Measurements from ENCODE around the gene CHPT1. TPM values are rescaled to one million over a fixed set of nuclear protein-coding genes. Genes with fewer than 3 reads are reported as not detected.

CHPT1 gene
- total and polyA plus RNA-seq, 2 of the 13 experiments (the other 11 are each of a cell fraction or from before 2014, with no cell fraction given) = 117 to 178 TPM

DNA sequence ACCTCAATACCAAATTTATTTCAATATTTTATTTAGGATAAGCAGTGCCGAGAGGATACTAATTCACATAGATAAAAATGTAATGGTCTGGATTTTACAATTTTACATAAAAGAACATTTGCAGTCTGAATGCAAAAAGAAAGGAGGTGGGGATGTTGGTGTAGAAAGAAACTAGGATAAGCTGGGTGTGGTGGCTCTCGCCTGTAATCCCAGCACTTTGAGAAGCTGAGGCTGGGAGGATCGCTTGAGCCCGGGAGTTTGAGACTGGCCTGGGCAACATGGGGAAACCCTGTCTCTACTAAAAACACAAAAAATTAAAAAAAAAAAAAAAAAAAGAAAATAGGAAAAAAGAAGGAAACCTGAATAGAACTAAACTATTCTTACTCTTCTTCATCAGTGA is 25.0 kb downstream of the CHPT1 start:
- Histone ChIP-seq H3K9me3 (ENCODE audit: low read length) (no peaks in the 10 kb centered on the region), H3K27me3 (ENCODE audit: control insufficient read depth in 1 of 2, insufficient read depth in 2 of 2, low read length in 2 of 2) (no peaks in the 10 kb centered on the region), H2AFZ (ENCODE audit: low read length) (no peak overlapping the region), H3K36me3 (replicated peaks in 1 of 2; ENCODE audit: control insufficient read depth in 1 of 2, insufficient read depth in 2 of 2, low read length in 2 of 2) (peaks cover 4 to 71% of the 10 kb centered on the region in 2 experiments), H3K4me2 (ENCODE audit: low read depth, low read length) (no peak overlapping the region), H3K27ac (ENCODE audit: extremely low read length, insufficient read depth, low read length) (no peak overlapping the region), H3K4me3 (replicated peaks in 1 of 3; ENCODE audit: insufficient read depth in 1 of 3, low read depth in 2 of 3, low read length in 3 of 3) (no peak overlapping the region), H3K9ac (ENCODE audit: insufficient read depth, low read depth, low read length) (no peak overlapping the region), H3K4me1 (ENCODE audit: insufficient read depth, low read length) (no peaks in the 10 kb centered on the region; the same call in 1 of the 2 replicates), H3K79me2 (ENCODE audit: insufficient read depth, low read length) (peaks cover 8% of the 10 kb centered on the region), H4K20me1 (ENCODE audit: insufficient read depth, low read length) (no peaks in the 10 kb centered on the region)
- intact Hi-C loops (cut with micrococcal nuclease; ENCODE audit: unreplicated experiment) = no loop called here
- over 99% methylated on average over 4 of the region's 4 CpGs for WGBS (ENCODE audit: low lambda C conversion rate)
- TF ChIP-seq, protein P1, sequence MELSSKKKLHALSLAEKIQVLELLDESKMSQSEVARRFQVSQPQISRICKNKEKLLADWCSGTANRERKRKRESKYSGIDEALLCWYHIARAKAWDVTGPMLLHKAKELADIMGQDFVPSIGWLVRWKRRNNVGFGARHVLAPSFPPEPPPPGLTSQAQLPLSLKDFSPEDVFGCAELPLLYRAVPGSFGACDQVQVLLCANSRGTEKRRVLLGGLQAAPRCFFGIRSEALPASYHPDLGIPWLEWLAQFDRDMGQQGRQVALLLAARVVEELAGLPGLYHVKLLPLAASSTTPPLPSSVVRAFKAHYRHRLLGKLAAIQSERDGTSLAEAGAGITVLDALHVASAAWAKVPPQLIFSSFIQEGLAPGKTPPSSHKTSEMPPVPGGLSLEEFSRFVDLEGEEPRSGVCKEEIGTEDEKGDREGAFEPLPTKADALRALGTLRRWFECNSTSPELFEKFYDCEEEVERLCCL (CRISPR knock-in tag; IDR thresholded peaks at IDR 0.05; ENCODE audit: borderline replicate concordance) = no peak
- TF ChIP-seq, protein P2, sequence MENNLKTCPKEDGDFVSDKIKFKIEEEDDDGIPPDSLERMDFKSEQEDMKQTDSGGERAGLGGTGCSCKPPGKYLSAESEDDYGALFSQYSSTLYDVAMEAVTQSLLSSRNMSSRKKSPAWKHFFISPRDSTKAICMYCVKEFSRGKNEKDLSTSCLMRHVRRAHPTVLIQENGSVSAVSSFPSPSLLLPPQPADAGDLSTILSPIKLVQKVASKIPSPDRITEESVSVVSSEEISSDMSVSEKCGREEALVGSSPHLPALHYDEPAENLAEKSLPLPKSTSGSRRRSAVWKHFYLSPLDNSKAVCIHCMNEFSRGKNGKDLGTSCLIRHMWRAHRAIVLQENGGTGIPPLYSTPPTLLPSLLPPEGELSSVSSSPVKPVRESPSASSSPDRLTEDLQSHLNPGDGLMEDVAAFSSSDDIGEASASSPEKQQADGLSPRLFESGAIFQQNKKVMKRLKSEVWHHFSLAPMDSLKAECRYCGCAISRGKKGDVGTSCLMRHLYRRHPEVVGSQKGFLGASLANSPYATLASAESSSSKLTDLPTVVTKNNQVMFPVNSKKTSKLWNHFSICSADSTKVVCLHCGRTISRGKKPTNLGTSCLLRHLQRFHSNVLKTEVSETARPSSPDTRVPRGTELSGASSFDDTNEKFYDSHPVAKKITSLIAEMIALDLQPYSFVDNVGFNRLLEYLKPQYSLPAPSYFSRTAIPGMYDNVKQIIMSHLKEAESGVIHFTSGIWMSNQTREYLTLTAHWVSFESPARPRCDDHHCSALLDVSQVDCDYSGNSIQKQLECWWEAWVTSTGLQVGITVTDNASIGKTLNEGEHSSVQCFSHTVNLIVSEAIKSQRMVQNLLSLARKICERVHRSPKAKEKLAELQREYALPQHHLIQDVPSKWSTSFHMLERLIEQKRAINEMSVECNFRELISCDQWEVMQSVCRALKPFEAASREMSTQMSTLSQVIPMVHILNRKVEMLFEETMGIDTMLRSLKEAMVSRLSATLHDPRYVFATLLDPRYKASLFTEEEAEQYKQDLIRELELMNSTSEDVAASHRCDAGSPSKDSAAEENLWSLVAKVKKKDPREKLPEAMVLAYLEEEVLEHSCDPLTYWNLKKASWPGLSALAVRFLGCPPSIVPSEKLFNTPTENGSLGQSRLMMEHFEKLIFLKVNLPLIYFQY (CRISPR knock-in tag; IDR thresholded peaks at IDR 0.05; ENCODE audit: borderline replicate concordance) = no peak
- TF ChIP-seq, protein P3, sequence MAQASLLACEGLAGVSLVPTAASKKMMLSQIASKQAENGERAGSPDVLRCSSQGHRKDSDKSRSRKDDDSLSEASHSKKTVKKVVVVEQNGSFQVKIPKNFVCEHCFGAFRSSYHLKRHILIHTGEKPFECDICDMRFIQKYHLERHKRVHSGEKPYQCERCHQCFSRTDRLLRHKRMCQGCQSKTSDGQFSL (CRISPR knock-in tag; IDR thresholded peaks at IDR 0.05) = no peak
- TF ChIP-seq FOXP1 (IDR thresholded peaks at IDR 0.05) = no peak
- TF ChIP-seq FOXP1 (CRISPR knock-in tag; IDR thresholded peaks at IDR 0.05) = no peak
- TF ChIP-seq ASH2L (IDR thresholded peaks at IDR 0.05; ENCODE audit: insufficient read length, low read depth, low read length) = no peak
- TF ChIP-seq, protein P4, sequence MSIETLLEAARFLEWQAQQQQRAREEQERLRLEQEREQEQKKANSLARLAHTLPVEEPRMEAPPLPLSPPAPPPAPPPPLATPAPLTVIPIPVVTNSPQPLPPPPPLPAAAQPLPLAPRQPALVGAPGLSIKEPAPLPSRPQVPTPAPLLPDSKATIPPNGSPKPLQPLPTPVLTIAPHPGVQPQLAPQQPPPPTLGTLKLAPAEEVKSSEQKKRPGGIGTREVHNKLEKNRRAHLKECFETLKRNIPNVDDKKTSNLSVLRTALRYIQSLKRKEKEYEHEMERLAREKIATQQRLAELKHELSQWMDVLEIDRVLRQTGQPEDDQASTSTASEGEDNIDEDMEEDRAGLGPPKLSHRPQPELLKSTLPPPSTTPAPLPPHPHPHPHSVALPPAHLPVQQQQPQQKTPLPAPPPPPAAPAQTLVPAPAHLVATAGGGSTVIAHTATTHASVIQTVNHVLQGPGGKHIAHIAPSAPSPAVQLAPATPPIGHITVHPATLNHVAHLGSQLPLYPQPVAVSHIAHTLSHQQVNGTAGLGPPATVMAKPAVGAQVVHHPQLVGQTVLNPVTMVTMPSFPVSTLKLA (IDR thresholded peaks at IDR 0.05) = no peak
- no peak for TF ChIP-seq CENPX (CRISPR knock-in tag; IDR thresholded peaks at IDR 0.05)
- in situ Hi-C loops (cut with HindIII; ENCODE audit: extremely low pct_ligation_motif_present, low pct_unique_long_range_greater_than_20kb) = no loop called here
- ChIA-PET POLR2A (no interaction called here), CTCF (ENCODE audit: low intra/inter-chr PET ratio, low total read pairs) (no interaction called here)
- FAIRE-seq (no peak), ATAC-seq (no peak), DNase-seq (ENCODE audit: low spot score) (no peak)
- BruUV-seq (replicated peaks) = no TSS peak
